ENCODE results near the gene TIMELESS. TPM values are rescaled to one million over a fixed set of nuclear protein-coding genes. Genes with fewer than 3 reads are reported as not detected.
"Not testable (repeated sequence)": the region's sequence is repeated elsewhere in the genome, so short reads cannot be mapped to it uniquely, and the experiment has no call there.

TIMELESS gene
- total RNA-seq, 1 donor from 2014 or later: 35.0 TPM

DNA sequence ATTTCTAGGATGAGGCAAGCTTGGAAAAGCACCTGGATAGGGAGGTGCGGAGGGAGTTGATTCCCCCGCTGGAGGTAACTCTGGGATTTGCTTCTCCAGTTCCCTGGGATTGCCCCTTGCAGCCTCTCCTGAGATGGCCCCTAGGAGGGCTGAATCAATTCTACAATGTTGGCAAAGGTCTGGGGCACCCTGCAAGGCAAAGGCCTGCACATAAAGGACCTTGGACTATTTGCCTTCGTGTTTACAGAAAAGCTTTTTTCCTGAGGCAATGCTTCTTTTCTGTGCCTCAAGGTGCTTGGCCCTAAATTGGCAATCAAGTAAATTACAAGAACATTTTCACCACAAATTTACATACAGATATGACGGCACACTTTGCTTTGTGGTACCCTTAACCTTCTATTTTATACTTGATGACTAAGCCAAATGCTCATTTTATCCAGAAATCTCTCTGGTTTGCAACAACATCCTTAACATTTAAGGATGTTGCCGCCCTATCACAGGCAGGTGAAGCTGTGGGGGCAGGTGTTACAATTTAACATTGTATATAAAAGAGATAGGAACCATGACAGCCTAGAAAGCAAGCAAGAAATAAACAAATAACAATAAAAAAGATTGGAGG is 40.3 kb downstream of the TIMELESS start:
- peaks cover 2% of the 10 kb centered on the region for H3K36me3 Mint-ChIP-seq (ENCODE audit: low read depth)
- TF ChIP-seq, protein P1, sequence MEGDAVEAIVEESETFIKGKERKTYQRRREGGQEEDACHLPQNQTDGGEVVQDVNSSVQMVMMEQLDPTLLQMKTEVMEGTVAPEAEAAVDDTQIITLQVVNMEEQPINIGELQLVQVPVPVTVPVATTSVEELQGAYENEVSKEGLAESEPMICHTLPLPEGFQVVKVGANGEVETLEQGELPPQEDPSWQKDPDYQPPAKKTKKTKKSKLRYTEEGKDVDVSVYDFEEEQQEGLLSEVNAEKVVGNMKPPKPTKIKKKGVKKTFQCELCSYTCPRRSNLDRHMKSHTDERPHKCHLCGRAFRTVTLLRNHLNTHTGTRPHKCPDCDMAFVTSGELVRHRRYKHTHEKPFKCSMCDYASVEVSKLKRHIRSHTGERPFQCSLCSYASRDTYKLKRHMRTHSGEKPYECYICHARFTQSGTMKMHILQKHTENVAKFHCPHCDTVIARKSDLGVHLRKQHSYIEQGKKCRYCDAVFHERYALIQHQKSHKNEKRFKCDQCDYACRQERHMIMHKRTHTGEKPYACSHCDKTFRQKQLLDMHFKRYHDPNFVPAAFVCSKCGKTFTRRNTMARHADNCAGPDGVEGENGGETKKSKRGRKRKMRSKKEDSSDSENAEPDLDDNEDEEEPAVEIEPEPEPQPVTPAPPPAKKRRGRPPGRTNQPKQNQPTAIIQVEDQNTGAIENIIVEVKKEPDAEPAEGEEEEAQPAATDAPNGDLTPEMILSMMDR (IDR thresholded peaks at IDR 0.05): no peak
- no peak overlapping the region for H3K4me3 Mint-ChIP-seq
- CTCF ChIA-PET: no interaction called here
- no peaks in the 10 kb centered on the region for H3K4me1 Mint-ChIP-seq
- POLR2A ChIA-PET: no interaction called here
- H3K27me3 Mint-ChIP-seq: no peaks in the 10 kb centered on the region
- DNase-seq (no peak), ATAC-seq (ENCODE audit: low read depth) (no peak)
- no peaks in the 10 kb centered on the region for H3K9me3 Mint-ChIP-seq
- no peak overlapping the region for H3K27ac Mint-ChIP-seq
- intact Hi-C loops (cut with micrococcal nuclease): no loop called here

DNA sequence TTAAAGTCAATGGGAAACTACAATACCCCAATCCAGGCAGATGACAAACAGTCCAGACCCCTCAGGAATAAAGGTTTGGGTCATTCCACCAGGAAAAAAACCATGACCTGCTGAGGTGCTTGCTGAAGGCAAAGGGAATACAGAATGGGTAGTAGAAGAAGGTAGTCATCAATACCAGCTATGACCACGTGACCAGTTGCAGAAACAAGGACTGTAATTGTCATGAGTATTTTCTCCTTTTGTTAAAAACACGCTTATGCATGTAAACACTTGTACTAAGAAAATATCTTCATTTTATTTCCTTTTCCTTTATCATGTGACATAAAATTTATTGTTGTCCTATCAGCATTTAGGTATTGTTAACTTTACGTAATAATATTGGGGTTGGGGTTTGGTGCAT is 45.0 kb downstream of the TIMELESS start:
- intact Hi-C loops (cut with micrococcal nuclease); POLR2A ChIA-PET; H3K4me1 Mint-ChIP-seq; H3K36me3 Mint-ChIP-seq (ENCODE audit: low read depth); CTCF ChIA-PET; H3K4me3 Mint-ChIP-seq; ATAC-seq (ENCODE audit: low read depth); DNase-seq; H3K9me3 Mint-ChIP-seq; H3K27ac Mint-ChIP-seq; H3K27me3 Mint-ChIP-seq: not testable (repeated sequence)

DNA sequence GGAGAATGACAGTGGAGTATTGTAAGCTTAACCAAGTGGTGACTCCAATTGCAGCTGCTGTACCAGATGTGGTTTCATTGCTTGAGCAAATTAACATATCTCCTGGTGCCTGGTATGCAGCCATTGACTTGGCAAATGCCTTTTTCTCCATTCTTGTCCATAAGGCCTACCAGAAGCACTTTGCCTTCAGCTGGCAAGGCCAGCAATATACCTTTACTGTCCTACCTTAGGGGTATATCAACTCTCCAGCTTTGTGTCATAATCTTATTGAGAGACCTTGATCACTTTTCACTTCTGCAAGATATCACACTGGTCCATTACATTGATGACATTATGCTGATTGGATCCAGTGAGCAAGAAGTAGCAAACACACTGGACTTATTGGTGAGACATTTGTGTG is 47.6 kb downstream of the TIMELESS start:
- CTCF ChIA-PET; H3K27ac Mint-ChIP-seq; H3K4me3 Mint-ChIP-seq; ATAC-seq (ENCODE audit: low read depth); H3K36me3 Mint-ChIP-seq (ENCODE audit: low read depth); POLR2A ChIA-PET; intact Hi-C loops (cut with micrococcal nuclease); H3K27me3 Mint-ChIP-seq; H3K4me1 Mint-ChIP-seq; DNase-seq: not testable (repeated sequence)
- peaks cover 12% of the 10 kb centered on the region for H3K9me3 Mint-ChIP-seq

DNA sequence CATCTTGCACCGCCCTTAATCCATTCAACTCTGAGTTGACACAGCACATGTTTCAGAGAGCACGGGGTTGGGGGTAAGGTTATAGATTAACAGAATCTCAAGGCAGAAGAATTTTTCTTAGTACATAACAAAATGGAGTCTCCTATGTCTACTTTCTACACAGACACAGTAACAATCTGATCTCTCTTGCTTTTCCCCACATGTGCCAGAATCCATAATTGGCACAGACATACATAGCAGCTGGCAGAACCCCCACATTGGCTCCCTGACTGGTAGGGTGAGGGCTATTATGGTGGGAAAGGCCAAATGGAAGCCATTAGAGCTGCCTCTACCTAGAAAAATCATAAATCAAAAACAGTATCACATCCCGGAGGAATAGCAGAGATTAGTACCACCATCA is 48.1 kb downstream of the TIMELESS start:
- H3K27ac Mint-ChIP-seq; H3K27me3 Mint-ChIP-seq; H3K36me3 Mint-ChIP-seq (ENCODE audit: low read depth); DNase-seq; ATAC-seq (ENCODE audit: low read depth); intact Hi-C loops (cut with micrococcal nuclease); H3K4me1 Mint-ChIP-seq; H3K4me3 Mint-ChIP-seq; POLR2A ChIA-PET; CTCF ChIA-PET: not testable (repeated sequence)
- H3K9me3 Mint-ChIP-seq: peaks cover 12% of the 10 kb centered on the region

DNA sequence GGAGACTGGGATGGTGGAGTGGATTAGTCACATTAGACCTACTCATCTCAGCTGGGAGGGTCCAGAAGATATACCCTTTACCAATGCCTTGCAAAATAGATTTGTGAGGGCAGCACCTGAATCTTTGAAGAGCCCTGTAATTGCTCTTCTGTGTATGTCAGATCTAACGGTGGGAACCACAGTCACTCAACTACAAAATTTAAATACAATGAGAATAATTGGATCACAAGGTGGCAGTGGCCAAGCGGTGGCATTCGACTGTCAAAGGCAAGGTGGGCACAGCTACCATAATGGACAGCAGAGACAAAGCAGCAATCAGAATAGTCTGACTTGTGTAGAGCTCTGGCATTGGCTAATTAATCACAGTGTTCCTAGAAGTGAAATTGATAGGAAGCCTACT is 49.8 kb downstream of the TIMELESS start:
- intact Hi-C loops (cut with micrococcal nuclease); H3K4me3 Mint-ChIP-seq; CTCF ChIA-PET; DNase-seq; H3K4me1 Mint-ChIP-seq; H3K27me3 Mint-ChIP-seq; H3K27ac Mint-ChIP-seq; ATAC-seq (ENCODE audit: low read depth); H3K36me3 Mint-ChIP-seq (ENCODE audit: low read depth): not testable (repeated sequence)
- H3K9me3 Mint-ChIP-seq: peaks cover 12% of the 10 kb centered on the region
- POLR2A ChIA-PET: interaction anchor here (0.5 kb wide), 1 partner anchor 39 kb away, joined by 9 read pairs; no protein-coding TSS in a partner anchor

DNA sequence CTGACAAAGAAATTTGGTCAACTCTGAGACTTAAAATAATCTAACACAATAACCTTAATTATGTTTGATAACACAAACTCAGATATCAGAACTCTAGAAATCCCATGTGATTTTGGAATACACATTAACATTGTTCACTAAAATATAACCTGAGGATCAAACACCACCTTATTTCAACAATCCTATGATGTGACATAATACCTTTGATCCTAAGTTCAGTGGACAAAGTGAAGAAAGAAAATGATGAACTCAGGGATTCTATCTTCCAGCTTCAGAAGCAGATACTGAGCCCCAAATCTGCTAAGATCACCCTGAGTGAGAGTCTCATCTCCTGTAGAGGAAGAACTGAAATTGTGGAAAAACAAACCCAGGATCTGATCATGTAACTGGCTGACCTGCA is 50.9 kb downstream of the TIMELESS start:
- no peak for DNase-seq
- ChIA-PET CTCF (no interaction called here), POLR2A (interaction anchor here (1.2 kb wide), 1 partner anchor 38 kb away, joined by 3 read pairs; the partner anchor contains the start of gene STAT2)
- Mint-ChIP-seq H3K9me3 (peaks cover 12% of the 10 kb centered on the region), H3K36me3 (ENCODE audit: low read depth) (no peaks in the 10 kb centered on the region), H3K4me3 (no peak overlapping the region), H3K27ac (no peak overlapping the region), H3K27me3 (no peaks in the 10 kb centered on the region), H3K4me1 (no peaks in the 10 kb centered on the region)
- intact Hi-C loops (cut with micrococcal nuclease): no loop called here
- ATAC-seq (ENCODE audit: low read depth): no peak
- TF ChIP-seq, protein P1 (IDR thresholded peaks at IDR 0.05): no peak

DNA sequence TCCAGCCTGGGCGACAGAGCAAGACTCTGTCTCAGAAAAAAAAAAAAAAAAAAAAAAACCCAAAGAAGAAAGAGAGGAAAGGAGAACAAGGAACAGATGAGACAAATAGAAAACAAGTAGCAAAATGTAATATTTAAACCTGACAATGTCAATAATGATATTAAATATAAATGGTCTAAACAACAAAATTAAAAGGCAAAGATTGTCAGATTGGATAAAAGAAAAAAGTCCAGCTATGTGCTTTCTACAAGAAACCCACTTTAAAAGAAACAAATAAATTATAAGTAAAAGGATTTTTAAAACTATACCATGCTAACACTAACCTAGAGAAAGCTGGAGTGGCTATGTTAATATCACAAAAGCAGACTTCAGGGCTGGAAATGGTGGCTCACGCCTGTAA is 56.9 kb downstream of the TIMELESS start:
- TF ChIP-seq, protein P1 (IDR thresholded peaks at IDR 0.05): no peak
- CTCF ChIA-PET: no interaction called here
- intact Hi-C loops (cut with micrococcal nuclease): no loop called here
- Mint-ChIP-seq H3K27me3 (no peaks in the 10 kb centered on the region), H3K4me3 (no peak overlapping the region), H3K9me3 (no peaks in the 10 kb centered on the region), H3K27ac (no peak overlapping the region), H3K4me1 (no peaks in the 10 kb centered on the region), H3K36me3 (ENCODE audit: low read depth) (no peaks in the 10 kb centered on the region)
- ATAC-seq (ENCODE audit: low read depth): no peak
- POLR2A ChIA-PET: interaction anchor here (0.6 kb wide), 2 partner anchors 34 to 53 kb away, joined by 3 to 4 read pairs; no protein-coding TSS in a partner anchor
- DNase-seq: no peak

Data from activated B cell treated with CpG ODN at 0.5 μM for 24 hours (primary cell).